GM12878 (cell line): ENCODE measurements around the gene PTPRN2. TPM values are rescaled to one million over a fixed set of nuclear protein-coding genes. Genes with fewer than 3 reads are reported as not detected.

Experiments used
- ATAC-seq: fragments of 200-7000 bp; cut with Tn5 transposase; 3 replicates; pipeline ENCODE4 v1.9.1; 2020; ENCODE audit warnings: mild to moderate bottlenecking, moderate library complexity
- BruUV-seq: library from RNA; stranded (reverse); fragments of 400-500 nt; replicated peaks from 2 replicates; lab custom pipeline; 2021; lab: Mats Ljungman, UMichigan
- CTCF ChIA-PET: fragments of 300-600 bp; sonication (Branson Sonifier 250); formaldehyde crosslinking; extraction: SDS; loops from one replicate; lab custom pipeline; 2021; ENCODE audit warnings: inconsistent platforms; lab: Yijun Ruan, JAX
- POLR2A ChIA-PET: fragments of 350-600 bp; formaldehyde crosslinking; extraction: SDS; loops from one replicate; lab custom pipeline; 2021; ENCODE audit warnings: inconsistent platforms; lab: Charles Lee
- RAD21 ChIA-PET: fragments of 300-600 bp; sonication (Branson Sonifier 250); formaldehyde crosslinking; loops from one replicate; lab custom pipeline; 2023; ENCODE audit warnings: antibody characterized with exemption; ENCODE audit not compliant: unreplicated experiment; lab: Charles Lee
- SMC1A ChIA-PET: fragments of 300-600 bp; sonication (Branson Sonifier 250); formaldehyde crosslinking; loops from one replicate; lab custom pipeline; 2023; ENCODE audit not compliant: unreplicated experiment, uncharacterized antibody; lab: Charles Lee
- DNase-seq: peaks from one replicate; pipeline ENCODE4 v3.0.0-alpha.2; 2011; ENCODE audit warnings: low read depth, low spot score
- FAIRE-seq: peaks from 3 replicates; lab custom pipeline; 2011; peaks lifted over from hg19 to GRCh38; lab: Jason Lieb, UNC
- H2AFZ ChIP-seq: 2 replicates; pipeline ENCODE4 v1.6.0; 2011; ENCODE audit warnings: low read depth, low read length, control low read depth; ENCODE audit not compliant: control insufficient read depth
- H3K27ac ChIP-seq: 2 replicates; pipeline ENCODE4 v1.5.1; 2011; ENCODE audit warnings: control low read depth; ENCODE audit not compliant: control insufficient read depth, insufficient read depth
- H3K27me3 ChIP-seq, 2 experiments: replicated peaks in 1 of 2; 2 replicates each; pipeline versions ENCODE4 v1.6.0 to v1.6.1; 2011; ENCODE audit warnings: low read length in 1 of 2; ENCODE audit not compliant: control insufficient read depth in 2 of 2, insufficient read depth in 2 of 2
- H3K36me3 ChIP-seq, 2 experiments: 2 replicates each; pipeline ENCODE4 v1.5.1; 2011; ENCODE audit warnings: low read length in 1 of 2; ENCODE audit not compliant: control insufficient read depth in 2 of 2, insufficient read depth in 2 of 2
- H3K4me1 ChIP-seq: 2 replicates; pipeline ENCODE4 v1.6.1; 2011; ENCODE audit warnings: mild to moderate bottlenecking, low read length, moderate library complexity, mixed read lengths; ENCODE audit not compliant: control insufficient read depth, insufficient read depth
- H3K4me2 ChIP-seq: 2 replicates; pipeline ENCODE4 v1.6.0; 2011; ENCODE audit warnings: control low read depth; ENCODE audit not compliant: control insufficient read depth, insufficient read depth
- H3K4me3 ChIP-seq: fragments of 200-600 bp; sonication (generic); 2 replicates; pipeline ENCODE4 v1.5.1; 2016
- H3K79me2 ChIP-seq: 2 replicates; pipeline ENCODE4 v1.6.0; 2011; ENCODE audit warnings: low read length; ENCODE audit not compliant: control insufficient read depth, insufficient read depth
- H3K9ac ChIP-seq: 2 replicates; pipeline ENCODE4 v1.8.0; 2011; ENCODE audit warnings: low read length, control low read depth, mixed read lengths; ENCODE audit not compliant: control insufficient read depth, insufficient read depth
- H3K9me3 ChIP-seq: replicated peaks from 3 replicates; pipeline ENCODE4 v1.5.1; 2011; ENCODE audit warnings: mild to moderate bottlenecking, low read length; ENCODE audit not compliant: control insufficient read depth, insufficient read depth
- H4K20me1 ChIP-seq: 2 replicates; pipeline ENCODE4 v1.6.0; 2011; ENCODE audit not compliant: control insufficient read depth, insufficient read depth
- BMI1 ChIP-seq: fragments of 450-650 bp; IDR thresholded peaks from 2 replicates; pipeline ENCODE4 v1.6.1; 2016; ENCODE audit warnings: mild to moderate bottlenecking, moderate library complexity, borderline replicate concordance
- E2F4 ChIP-seq: IDR thresholded peaks from 2 replicates; pipeline ENCODE4 v1.6.1; 2012; ENCODE audit warnings: low read depth, low read length, improper control_type of control experiment
- EP300 ChIP-seq, 2 experiments: fragments of 150-350 bp in 1 of 2; IDR thresholded peaks; 2 replicates each; pipeline ENCODE4 v1.6.1; 2011 to 2012; ENCODE audit warnings: low read depth in 2 of 2, low read length in 2 of 2, borderline replicate concordance in 1 of 2, improper control_type of control experiment in 1 of 2, inconsistent platforms in 1 of 2; ENCODE audit not compliant: control insufficient read depth in 1 of 2
- HDGF ChIP-seq: fragments of 450-650 bp; IDR thresholded peaks from 2 replicates; pipeline ENCODE4 v1.6.1; 2016; ENCODE audit warnings: antibody characterized with exemption
- IKZF2 ChIP-seq, 2 experiments: fragments of 450-650 bp; IDR thresholded peaks; 2 replicates each; pipeline ENCODE4 v1.6.1; 2017; ENCODE audit warnings: mild to moderate bottlenecking in 2 of 2, moderate library complexity in 2 of 2
- MLLT1 ChIP-seq: fragments of 450-650 bp; IDR thresholded peaks from 2 replicates; pipeline ENCODE4 v1.6.1; 2016; ENCODE audit warnings: mild to moderate bottlenecking
- MXI1 ChIP-seq: fragments of 150-350 bp; IDR thresholded peaks from 2 replicates; pipeline ENCODE4 v1.6.1; 2011; ENCODE audit warnings: low read depth, mild to moderate bottlenecking, inconsistent platforms, low read length, improper control_type of control experiment
- NBN ChIP-seq: fragments of 450-650 bp; IDR thresholded peaks from 2 replicates; pipeline ENCODE4 v1.6.1; 2016
- PAX8 ChIP-seq: fragments of 450-650 bp; IDR thresholded peaks from 2 replicates; pipeline ENCODE4 v1.6.1; 2017; ENCODE audit warnings: mild to moderate bottlenecking, moderate library complexity
- POLR2A ChIP-seq: IDR thresholded peaks from 2 replicates; pipeline ENCODE4 v1.6.1; 2011; ENCODE audit warnings: low read depth, mild to moderate bottlenecking, low read length
- RAD21 ChIP-seq: IDR thresholded peaks from 2 replicates; pipeline ENCODE4 v1.6.1; 2011; ENCODE audit warnings: mild to moderate bottlenecking, low read depth, low read length, moderate library complexity; ENCODE audit not compliant: insufficient read depth
- RB1 ChIP-seq: fragments of 450-650 bp; formaldehyde crosslinking; IDR thresholded peaks from 2 replicates; pipeline ENCODE4 v1.6.1; 2017; ENCODE audit warnings: mild to moderate bottlenecking, borderline replicate concordance
- RCOR1 ChIP-seq: conservative IDR thresholded peaks from 2 replicates; pipeline ENCODE4 v1.6.1; 2012; ENCODE audit warnings: low read depth, low read length, improper control_type of control experiment
- SMC3 ChIP-seq: IDR thresholded peaks from 2 replicates; pipeline ENCODE4 v1.6.1; 2011; ENCODE audit warnings: low read length, improper control_type of control experiment, borderline replicate concordance
- SREBF2 ChIP-seq: IDR thresholded peaks from 2 replicates; pipeline ENCODE4 v1.6.1; 2012; ENCODE audit warnings: mild to moderate bottlenecking, low read length
- STAT1 ChIP-seq: fragments of 450-650 bp; conservative IDR thresholded peaks from 2 replicates; pipeline ENCODE4 v1.6.1; 2014; ENCODE audit warnings: antibody characterized with exemption, mild to moderate bottlenecking
- TARDBP ChIP-seq: IDR thresholded peaks from 2 replicates; pipeline ENCODE4 v1.6.1; 2016; ENCODE audit warnings: borderline replicate concordance
- USF2 ChIP-seq: IDR thresholded peaks from 2 replicates; pipeline ENCODE4 v1.6.1; 2011; ENCODE audit warnings: low read depth, low read length, improper control_type of control experiment, borderline replicate concordance
- ZNF217 ChIP-seq: fragments of 450-650 bp; IDR thresholded peaks from 2 replicates; pipeline ENCODE4 v1.6.1; 2017; ENCODE audit warnings: antibody characterized with exemption, mild to moderate bottlenecking
- WGBS: methylation state at CpG from one replicate; pipeline ENCODE4 v1.1.6; 2016; ENCODE audit warnings: low lambda C conversion rate; ENCODE audit not compliant: insufficient replicate concordance, insufficient coverage; ENCODE audit errors: missing lambda C conversion rate; 5-methylcytosine and 5-hydroxymethylcytosine counted together
- in situ Hi-C: fragments of 300-500 bp; cut with MboI; formaldehyde crosslinking; loops from 9 replicates; pipeline ENCODE4 v1.14.3; 2018; ENCODE audit warnings: mixed read lengths
- intact Hi-C: fragments of 100-400 bp; cut with micrococcal nuclease; formaldehyde crosslinking; loops from one replicate; pipeline ENCODE4 v1.14.2; 2022; ENCODE audit not compliant: unreplicated experiment
- polyA plus RNA-seq, 11 experiments: library from polyadenylated mRNA; depleted of rRNA in 4 of 11; unstranded in 6 of 11; stranded (reverse) in 5 of 11; fragments of >200 nt; fragmentation: Nextera tagmentation in 4 of 11; fragmentation: Illumina TruSeq in 1 of 11; extraction: Ambion mirVana in 4 of 11; extraction: Trizol in 1 of 11; gene quantifications; 1 replicate in 1 of 11; 2 replicates in 10 of 11; pipeline versions ENCODE4 v1.2.1 to v1.2.3, GENCODE V29; 2011 to 2016; ENCODE audit warnings: inconsistent platforms in 2 of 11, missing spikeins in 2 of 11, low read depth in 1 of 11
- total RNA-seq, 4 experiments: library from RNA; depleted of rRNA in 3 of 4; stranded (reverse); fragments of >200 nt in 3 of 4; fragmentation: Illumina TruSeq in 1 of 4; extraction: Trizol in 1 of 4; gene quantifications; 2 replicates each; pipeline versions ENCODE4 v1.2.1 to v1.2.3, GENCODE V29; 2013 to 2021
- TF ChIP-seq, protein P1 (sequence below): fragments of 450-650 bp; formaldehyde crosslinking; IDR thresholded peaks from 2 replicates; pipeline ENCODE4 v1.4.0; 2022; ENCODE audit warnings: mild to moderate bottlenecking, moderate library complexity

The PTPRN2 gene
- total and polyA plus RNA-seq, 10 of the 15 experiments (the other 5 are each of a cell fraction or from before 2014, with no cell fraction given) = 5.4 TPM; not detected in 9

DNA sequence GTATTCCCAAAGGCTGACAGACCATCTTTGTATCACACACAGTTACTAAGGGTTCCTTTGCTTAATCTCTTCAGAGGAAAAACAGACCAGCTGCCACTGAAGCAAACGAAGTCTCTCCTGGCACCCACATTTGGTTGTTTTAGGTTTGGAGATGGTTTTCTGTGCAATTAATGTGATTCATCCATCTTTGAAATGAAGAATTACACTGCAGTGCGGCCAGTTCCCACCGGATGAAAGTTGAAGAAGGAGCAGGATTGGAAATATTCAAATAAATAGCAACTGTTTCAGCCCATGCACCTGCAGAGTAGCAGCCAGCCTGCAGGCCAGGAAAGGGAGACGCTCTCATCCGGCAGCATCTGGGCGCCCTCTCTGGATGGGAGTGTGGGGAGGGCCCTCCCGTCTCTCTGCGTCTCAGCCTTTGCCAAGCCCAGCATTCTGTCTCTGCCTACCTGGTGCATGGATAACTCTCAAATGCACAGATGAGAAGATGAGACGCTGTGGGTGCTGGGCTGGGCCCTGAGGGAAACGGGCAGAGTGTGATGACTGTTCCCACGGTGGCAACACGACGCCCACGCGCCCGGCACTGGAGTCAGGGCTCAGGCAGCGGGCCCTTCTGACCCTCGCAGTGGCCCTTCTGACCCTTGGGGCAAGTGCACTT, 214.0 kb downstream of the PTPRN2 start:
- ChIA-PET SMC1A (no interaction called here), POLR2A (no interaction called here), CTCF (no interaction called here), RAD21 (no interaction called here)
- no peaks in the 10 kb centered on the region for H4K20me1 ChIP-seq
- no peaks in the 10 kb centered on the region for H3K36me3 ChIP-seq
- TF ChIP-seq BMI1 (no peak), TARDBP (no peak), E2F4 (no peak), USF2 (no peak), RB1 (no peak), SMC3 (no peak), ZNF217 (no peak), RAD21 (no peak), MXI1 (no peak), EP300 (IDR thresholded peaks at IDR 0.05; ENCODE audit: borderline replicate concordance in 1 of 2, control insufficient read depth in 1 of 2, low read depth in 2 of 2, low read length in 2 of 2) (no peak), STAT1 (no peak), HDGF (no peak), IKZF2 (IDR thresholded peaks at IDR 0.05) (no peak), RCOR1 (no peak), MLLT1 (no peak), PAX8 (no peak), NBN (no peak), SREBF2 (no peak), POLR2A (no peak)
- TF ChIP-seq, protein P1, sequence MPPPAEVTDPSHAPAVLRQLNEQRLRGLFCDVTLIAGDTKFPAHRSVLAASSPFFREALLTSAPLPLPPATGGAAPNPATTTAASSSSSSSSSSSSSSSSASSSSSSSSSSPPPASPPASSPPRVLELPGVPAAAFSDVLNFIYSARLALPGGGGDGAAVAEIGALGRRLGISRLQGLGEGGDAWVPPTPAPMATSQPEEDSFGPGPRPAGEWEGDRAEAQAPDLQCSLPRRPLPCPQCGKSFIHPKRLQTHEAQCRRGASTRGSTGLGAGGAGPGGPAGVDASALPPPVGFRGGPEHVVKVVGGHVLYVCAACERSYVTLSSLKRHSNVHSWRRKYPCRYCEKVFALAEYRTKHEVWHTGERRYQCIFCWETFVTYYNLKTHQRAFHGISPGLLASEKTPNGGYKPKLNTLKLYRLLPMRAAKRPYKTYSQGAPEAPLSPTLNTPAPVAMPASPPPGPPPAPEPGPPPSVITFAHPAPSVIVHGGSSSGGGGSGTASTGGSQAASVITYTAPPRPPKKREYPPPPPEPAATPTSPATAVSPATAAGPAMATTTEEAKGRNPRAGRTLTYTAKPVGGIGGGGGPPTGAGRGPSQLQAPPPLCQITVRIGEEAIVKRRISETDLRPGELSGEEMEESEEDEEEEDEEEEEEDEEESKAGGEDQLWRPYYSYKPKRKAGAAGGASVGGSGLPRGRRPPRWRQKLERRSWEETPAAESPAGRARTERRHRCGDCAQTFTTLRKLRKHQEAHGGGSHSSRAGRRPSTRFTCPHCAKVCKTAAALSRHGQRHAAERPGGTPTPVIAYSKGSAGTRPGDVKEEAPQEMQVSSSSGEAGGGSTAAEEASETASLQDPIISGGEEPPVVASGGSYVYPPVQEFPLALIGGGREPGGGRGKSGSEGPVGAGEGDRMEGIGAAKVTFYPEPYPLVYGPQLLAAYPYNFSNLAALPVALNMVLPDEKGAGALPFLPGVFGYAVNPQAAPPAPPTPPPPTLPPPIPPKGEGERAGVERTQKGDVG (CRISPR knock-in tag) = no peak
- in situ Hi-C loops = no loop called here
- no peak overlapping the region for H3K9ac ChIP-seq
- no peak for DNase-seq
- H3K27ac ChIP-seq = no peak overlapping the region
- 28% methylated on average over 18 of the region's 18 CpGs for WGBS
- H3K79me2 ChIP-seq = no peaks in the 10 kb centered on the region
- H3K4me2 ChIP-seq = no peak overlapping the region
- H3K4me1 ChIP-seq = no peaks in the 10 kb centered on the region
- H2AFZ ChIP-seq = no peak overlapping the region
- no peak overlapping the region for H3K4me3 ChIP-seq
- no peak for ATAC-seq
- H3K27me3 ChIP-seq = no peaks in the 10 kb centered on the region
- H3K9me3 ChIP-seq = no peaks in the 10 kb centered on the region; the same call in 2 of the 3 replicates
- FAIRE-seq = no peak
- no TSS peak for BruUV-seq
- intact Hi-C loops = no loop called here
